IMR-90 (cell line): ENCODE results near the gene EXOC6. TPM values are rescaled to one million over a fixed set of nuclear protein-coding genes. Genes with fewer than 3 reads are reported as not detected.

Source experiments
- ATAC-seq: fragments of 200-7000 bp; cut with Tn5 transposase; 2 replicates; pipeline ENCODE4 v1.9.1; 2020; ENCODE audit warnings: low read depth, mild to moderate bottlenecking, moderate library complexity
- BruUV-seq: library from RNA; stranded (reverse); fragments of 400-500 nt; replicated peaks from 2 replicates; lab custom pipeline; 2021; lab: Mats Ljungman, UMichigan
- CTCF ChIA-PET: fragments of 300-600 bp; formaldehyde crosslinking; extraction: SDS; loops from one replicate; lab custom pipeline; 2021; ENCODE audit warnings: antibody characterized with exemption; lab: Yijun Ruan, JAX
- POLR2A ChIA-PET: fragments of 300-600 bp; sonication (Branson Sonifier 250); formaldehyde crosslinking; loops from one replicate; lab custom pipeline; 2022; ENCODE audit warnings: antibody characterized with exemption; ENCODE audit not compliant: unreplicated experiment; lab: Charles Lee
- DNase-seq: peaks from one replicate; pipeline ENCODE4 v3.0.0; 2013
- H2AFZ ChIP-seq: replicated peaks from 2 replicates; pipeline ENCODE3; 2013; ENCODE audit warnings: low read length, mild to moderate bottlenecking; ENCODE audit not compliant: poor library complexity
- H2AK5ac ChIP-seq: 2 replicates; pipeline ENCODE4 v1.6.1; 2013; ENCODE audit warnings: low read depth, low read length, inconsistent platforms
- H2AK9ac ChIP-seq: replicated peaks from 2 replicates; pipeline ENCODE3; 2013; ENCODE audit warnings: mild to moderate bottlenecking, low read depth, low read length, moderate library complexity; ENCODE audit not compliant: poor library complexity
- H2BK120ac ChIP-seq: 2 replicates; pipeline ENCODE4 v1.6.1; 2013; ENCODE audit warnings: low read depth, low read length, inconsistent platforms
- H2BK15ac ChIP-seq: 3 replicates; pipeline ENCODE4 v1.6.1; 2013; ENCODE audit warnings: low read depth, low read length, inconsistent platforms
- H2BK20ac ChIP-seq: 2 replicates; pipeline ENCODE4 v1.6.1; 2013; ENCODE audit warnings: low read depth, mild to moderate bottlenecking, inconsistent platforms, low read length, moderate library complexity
- H2BK5ac ChIP-seq: 2 replicates; pipeline ENCODE4 v1.6.1; 2013; ENCODE audit warnings: mild to moderate bottlenecking, low read depth, low read length, inconsistent platforms; ENCODE audit not compliant: poor library complexity, severe bottlenecking
- H3K14ac ChIP-seq: replicated peaks from 2 replicates; pipeline ENCODE4 v1.6.1; 2013; ENCODE audit warnings: low read depth, low read length, inconsistent platforms
- H3K18ac ChIP-seq: 2 replicates; pipeline ENCODE4 v1.6.1; 2013; ENCODE audit warnings: low read depth, low read length, control low read depth
- H3K23ac ChIP-seq: 2 replicates; pipeline ENCODE4 v1.6.1; 2013; ENCODE audit warnings: low read depth, low read length, inconsistent platforms
- H3K27ac ChIP-seq: 2 replicates; pipeline ENCODE4 v1.5.1; 2013; ENCODE audit warnings: mild to moderate bottlenecking, control low read depth, low read length; ENCODE audit not compliant: insufficient read depth
- H3K27me3 ChIP-seq: 2 replicates; pipeline ENCODE4 v1.6.1; 2013; ENCODE audit warnings: low read length; ENCODE audit not compliant: control insufficient read depth, insufficient read depth
- H3K36me3 ChIP-seq: 2 replicates; pipeline ENCODE4 v1.6.1; 2013; ENCODE audit warnings: low read length, mixed read lengths; ENCODE audit not compliant: control insufficient read depth, insufficient read depth
- H3K4ac ChIP-seq: 2 replicates; pipeline ENCODE4 v1.6.1; 2013; ENCODE audit warnings: low read depth, low read length, inconsistent platforms
- H3K4me1 ChIP-seq: 2 replicates; pipeline ENCODE4 v1.6.1; 2013; ENCODE audit warnings: low read length, mixed read lengths; ENCODE audit not compliant: control insufficient read depth, insufficient read depth
- H3K4me2 ChIP-seq: 2 replicates; pipeline ENCODE4 v1.6.1; 2013; ENCODE audit warnings: low read depth, mild to moderate bottlenecking, control low read depth, low read length, moderate library complexity
- H3K4me3 ChIP-seq: 2 replicates; pipeline ENCODE4 v1.5.1; 2013; ENCODE audit warnings: low read depth, mild to moderate bottlenecking, control low read depth, low read length, moderate library complexity; ENCODE audit not compliant: insufficient read depth
- H3K56ac ChIP-seq: 2 replicates; pipeline ENCODE4 v1.6.1; 2013; ENCODE audit warnings: low read length, inconsistent platforms; ENCODE audit not compliant: insufficient read depth; ENCODE audit errors: extremely low read depth
- H3K79me1 ChIP-seq, 2 experiments: 2 replicates each; pipeline ENCODE4 v1.6.1; 2013; ENCODE audit warnings: low read length in 2 of 2, inconsistent platforms in 1 of 2, low read depth in 1 of 2
- H3K9ac ChIP-seq: 2 replicates; pipeline ENCODE4 v1.6.1; 2013; ENCODE audit warnings: low read depth, low read length, control low read depth
- H3K9me1 ChIP-seq: 2 replicates; pipeline ENCODE4 v1.6.1; 2013; ENCODE audit warnings: low read length, inconsistent platforms; ENCODE audit not compliant: insufficient read depth
- H3K9me3 ChIP-seq: 2 replicates; pipeline ENCODE4 v1.6.1; 2013; ENCODE audit warnings: low read length; ENCODE audit not compliant: control insufficient read depth, insufficient read depth
- H4K20me1 ChIP-seq: 2 replicates; pipeline ENCODE4 v1.6.1; 2013; ENCODE audit warnings: low read length, inconsistent platforms; ENCODE audit not compliant: insufficient read depth
- H4K5ac ChIP-seq: 2 replicates; pipeline ENCODE4 v1.6.1; 2013; ENCODE audit warnings: mild to moderate bottlenecking, low read depth, low read length, control low read depth
- H4K8ac ChIP-seq, 2 experiments: 2 replicates each; pipeline ENCODE4 v1.6.1; 2013; ENCODE audit warnings: low read depth in 2 of 2, low read length in 2 of 2, control low read depth in 1 of 2, inconsistent platforms in 1 of 2
- H4K91ac ChIP-seq: 2 replicates; pipeline ENCODE4 v1.6.1; 2013; ENCODE audit warnings: low read depth, low read length, inconsistent platforms; ENCODE audit not compliant: insufficient read depth
- BHLHE40 ChIP-seq: fragments of 150-350 bp; IDR thresholded peaks from 2 replicates; pipeline ENCODE4 v1.6.1; 2016; ENCODE audit warnings: mild to moderate bottlenecking, low read depth, low read length
- CEBPB ChIP-seq: IDR thresholded peaks from 2 replicates; pipeline ENCODE4 v1.6.1; 2012; ENCODE audit warnings: low read depth, low read length, improper control_type of control experiment
- CHD1 ChIP-seq: IDR thresholded peaks from 2 replicates; pipeline ENCODE4 v1.6.1; 2012; ENCODE audit warnings: low read depth, low read length, improper control_type of control experiment
- CTCF ChIP-seq: conservative IDR thresholded peaks from 2 replicates; pipeline ENCODE4 v1.5.1; 2012; ENCODE audit warnings: mild to moderate bottlenecking, low read depth, low read length, improper control_type of control experiment
- FOS ChIP-seq: fragments of 150-350 bp; IDR thresholded peaks from 2 replicates; pipeline ENCODE4 v1.6.1; 2016; ENCODE audit warnings: low read depth, low read length
- MAFK ChIP-seq: IDR thresholded peaks from 2 replicates; pipeline ENCODE4 v1.6.1; 2012; ENCODE audit warnings: low read depth, low read length, improper control_type of control experiment
- POLR2A ChIP-seq: IDR thresholded peaks from 2 replicates; pipeline ENCODE4 v1.6.1; 2012; ENCODE audit warnings: mild to moderate bottlenecking, low read depth, low read length
- RAD21 ChIP-seq: IDR thresholded peaks from 2 replicates; pipeline ENCODE4 v1.6.1; 2012; ENCODE audit warnings: low read length, improper control_type of control experiment
- RCOR1 ChIP-seq: IDR thresholded peaks from 2 replicates; pipeline ENCODE4 v1.6.1; 2012; ENCODE audit warnings: mild to moderate bottlenecking, low read length, improper control_type of control experiment; ENCODE audit not compliant: insufficient replicate concordance
- SMC3 ChIP-seq: fragments of 150-350 bp; IDR thresholded peaks from 2 replicates; pipeline ENCODE4 v1.6.1; 2016; ENCODE audit warnings: low read depth, mild to moderate bottlenecking, antibody characterized with exemption, low read length, moderate library complexity
- USF2 ChIP-seq: fragments of 150-350 bp; IDR thresholded peaks from 2 replicates; pipeline ENCODE4 v1.6.1; 2017; ENCODE audit warnings: mild to moderate bottlenecking, antibody characterized with exemption, low read length, low read depth
- WGBS, 2 experiments: methylation state at CpG; one replicate each; pipeline versions ENCODE4 v1.1.5 to v1.1.7; 2013; ENCODE audit warnings: missing lambda C conversion rate in 2 of 2; ENCODE audit not compliant: insufficient read length in 1 of 2; ENCODE audit errors: extremely low coverage in 2 of 2; 5-methylcytosine and 5-hydroxymethylcytosine counted together
- dilution Hi-C: fragments of 300-500 bp; cut with HindIII; formaldehyde crosslinking; loops from one replicate; pipeline ENCODE4 v1.14.3; 2018; ENCODE audit warnings: low sequenced_read_pairs; ENCODE audit not compliant: unreplicated experiment
- in situ Hi-C: fragments of 300-500 bp; cut with MboI; formaldehyde crosslinking; loops from 3 replicates; pipeline ENCODE4 v1.14.3; 2019; ENCODE audit warnings: low sequenced_read_pairs, inconsistent platforms, mixed read lengths
- intact Hi-C: fragments of 100-400 bp; cut with micrococcal nuclease; formaldehyde crosslinking; loops from 2 replicates; pipeline ENCODE4 v1.10.0; 2022
- polyA plus RNA-seq, 3 experiments: library from polyadenylated mRNA; depleted of rRNA; stranded (reverse); fragments of >200 nt; gene quantifications; 2 replicates each; pipeline ENCODE4 v1.2.3, GENCODE V29; 2012; ENCODE audit warnings: low replicate concordance in 1 of 3
- total RNA-seq: library from RNA; depleted of rRNA; stranded (reverse); fragments of >200 nt; gene quantifications from 2 replicates; pipeline ENCODE4 v1.2.3, GENCODE V29; 2012

Gene EXOC6
- total and polyA plus RNA-seq, 2 of the 4 experiments (the other 2 are of a cell fraction): 4.5 to 11.5 TPM

GRCh38 chr10:92993699-92994272, 145.5 kb downstream of the EXOC6 start:
- Histone ChIP-seq H3K9ac (no peak overlapping the region), H3K14ac (no peak overlapping the region), H4K91ac (no peak overlapping the region), H2AK5ac (no peak overlapping the region), H2AK9ac (no peak overlapping the region), H3K18ac (no peak overlapping the region), H4K20me1 (no peaks in the 10 kb centered on the region), H3K9me1 (no peaks in the 10 kb centered on the region; the same call in 1 of the 2 replicates), H2BK5ac (no peak overlapping the region), H3K27ac (no peak overlapping the region), H3K56ac (no peak overlapping the region), H3K36me3 (no peaks in the 10 kb centered on the region), H2BK20ac (no peak overlapping the region), H2BK120ac (no peak overlapping the region), H2BK15ac (no peak overlapping the region), H3K4ac (no peak overlapping the region), H3K4me1 (peaks cover 4% of the 10 kb centered on the region), H3K79me1 (no peaks in the 10 kb centered on the region), H3K27me3 (no peaks in the 10 kb centered on the region), H3K9me3 (no peaks in the 10 kb centered on the region), H3K4me3 (no peak overlapping the region), H3K4me2 (no peak overlapping the region), H4K5ac (no peak overlapping the region), H2AFZ (no peak overlapping the region), H4K8ac (no peak overlapping the region), H3K23ac (no peak overlapping the region)
- BruUV-seq: no TSS peak
- ChIA-PET CTCF (no interaction called here), POLR2A (no interaction called here)
- WGBS, 2 experiments: no CpG with 5 or more reads among the region's 2 CpGs
- ATAC-seq (no peak), DNase-seq (no peak)
- no peak for TF ChIP-seq BHLHE40
- TF ChIP-seq CTCF: no peak
- TF ChIP-seq POLR2A: no peak
- TF ChIP-seq FOS: no peak
- TF ChIP-seq SMC3: no peak
- TF ChIP-seq CHD1: no peak
- TF ChIP-seq RCOR1: no peak
- TF ChIP-seq USF2: no peak
- no peak for TF ChIP-seq MAFK
- TF ChIP-seq CEBPB: no peak
- no peak for TF ChIP-seq RAD21
- dilution Hi-C loops: no loop called here
- intact Hi-C loops: no loop called here
- in situ Hi-C loops: no loop called here
